ENCODE data around the gene CCT7. TPM values are rescaled to one million over a fixed set of nuclear protein-coding genes. Genes with fewer than 3 reads are reported as not detected.

CCT7 gene
- total RNA-seq, 1 donor from 2014 or later: 256 TPM

DNA sequence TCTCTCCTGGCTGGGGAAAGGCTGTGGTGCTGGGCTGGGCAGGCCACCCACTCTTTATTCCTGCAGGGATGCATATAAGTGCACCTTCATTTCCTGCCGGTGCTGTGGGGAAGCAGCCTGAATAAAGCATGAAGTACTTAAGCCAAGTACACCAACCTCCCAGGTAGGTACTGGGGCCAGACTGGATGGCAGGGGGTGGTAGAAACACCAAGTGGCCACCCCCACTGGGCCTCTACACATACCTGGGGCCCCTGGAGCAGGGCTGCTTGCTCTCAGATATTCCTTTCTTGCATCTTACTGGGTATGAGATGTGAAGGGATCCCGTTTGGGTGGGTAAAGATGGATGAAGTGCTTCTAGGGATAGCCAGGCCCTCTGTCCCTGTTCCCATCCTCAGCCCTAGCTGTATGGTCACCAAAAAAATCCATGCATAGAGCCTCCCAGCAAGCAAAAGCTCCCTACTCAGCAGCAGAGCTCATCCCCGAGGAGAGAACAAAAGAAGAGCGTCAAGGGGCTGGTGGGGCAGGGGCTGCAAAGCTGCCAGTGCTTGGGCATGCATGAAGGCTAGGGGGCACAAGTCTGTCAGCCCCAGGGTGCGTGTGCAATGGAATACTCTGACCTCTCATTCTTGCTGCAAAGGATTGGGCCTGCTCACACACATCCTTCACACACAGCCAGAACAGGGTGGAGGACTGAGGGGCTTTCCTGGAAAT lies 22.0 kb downstream of the CCT7 start:
- DNase-seq (ENCODE audit: low spot score, unreplicated experiment): no peak
- TF ChIP-seq, protein P1, sequence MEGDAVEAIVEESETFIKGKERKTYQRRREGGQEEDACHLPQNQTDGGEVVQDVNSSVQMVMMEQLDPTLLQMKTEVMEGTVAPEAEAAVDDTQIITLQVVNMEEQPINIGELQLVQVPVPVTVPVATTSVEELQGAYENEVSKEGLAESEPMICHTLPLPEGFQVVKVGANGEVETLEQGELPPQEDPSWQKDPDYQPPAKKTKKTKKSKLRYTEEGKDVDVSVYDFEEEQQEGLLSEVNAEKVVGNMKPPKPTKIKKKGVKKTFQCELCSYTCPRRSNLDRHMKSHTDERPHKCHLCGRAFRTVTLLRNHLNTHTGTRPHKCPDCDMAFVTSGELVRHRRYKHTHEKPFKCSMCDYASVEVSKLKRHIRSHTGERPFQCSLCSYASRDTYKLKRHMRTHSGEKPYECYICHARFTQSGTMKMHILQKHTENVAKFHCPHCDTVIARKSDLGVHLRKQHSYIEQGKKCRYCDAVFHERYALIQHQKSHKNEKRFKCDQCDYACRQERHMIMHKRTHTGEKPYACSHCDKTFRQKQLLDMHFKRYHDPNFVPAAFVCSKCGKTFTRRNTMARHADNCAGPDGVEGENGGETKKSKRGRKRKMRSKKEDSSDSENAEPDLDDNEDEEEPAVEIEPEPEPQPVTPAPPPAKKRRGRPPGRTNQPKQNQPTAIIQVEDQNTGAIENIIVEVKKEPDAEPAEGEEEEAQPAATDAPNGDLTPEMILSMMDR (IDR thresholded peaks at IDR 0.05; ENCODE audit: unreplicated experiment): no peak
- H3K36me3 Mint-ChIP-seq (ENCODE audit: insufficient read depth): peaks cover under 1% of the 10 kb centered on the region
- H3K27ac Mint-ChIP-seq: peak overlapping the region; percentile 30
- H3K4me3 Mint-ChIP-seq (ENCODE audit: low read depth): no peak overlapping the region
- no peaks in the 10 kb centered on the region for H3K4me1 Mint-ChIP-seq (ENCODE audit: low read depth)
- no peaks in the 10 kb centered on the region for H3K9me3 Mint-ChIP-seq (ENCODE audit: low read depth)
- H3K27me3 Mint-ChIP-seq: no peaks in the 10 kb centered on the region

DNA sequence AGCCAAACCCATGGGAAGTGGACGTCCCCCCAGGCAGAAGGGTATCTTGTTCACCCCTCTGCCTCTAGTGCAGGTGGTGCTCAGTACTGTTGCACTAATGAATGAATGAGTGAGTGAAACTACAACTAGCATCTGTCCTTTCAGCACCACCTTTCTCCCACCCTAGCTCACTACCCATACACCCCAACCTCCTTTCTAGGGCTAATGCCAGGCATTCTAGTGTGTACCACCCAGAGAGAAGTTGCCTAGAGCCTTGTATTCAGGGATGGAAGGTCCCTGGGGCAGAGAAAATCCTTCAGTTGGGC lies 22.5 kb downstream of the CCT7 start:
- no peaks in the 10 kb centered on the region for H3K9me3 Mint-ChIP-seq (ENCODE audit: low read depth)
- no peaks in the 10 kb centered on the region for H3K4me1 Mint-ChIP-seq (ENCODE audit: low read depth)
- H3K27ac Mint-ChIP-seq: peak overlapping the region; percentile 30
- TF ChIP-seq, protein P1 (IDR thresholded peaks at IDR 0.05; ENCODE audit: unreplicated experiment): no peak
- DNase-seq (ENCODE audit: low spot score, unreplicated experiment): no peak
- H3K36me3 Mint-ChIP-seq (ENCODE audit: insufficient read depth): no peaks in the 10 kb centered on the region
- H3K4me3 Mint-ChIP-seq (ENCODE audit: low read depth): no peak overlapping the region
- no peaks in the 10 kb centered on the region for H3K27me3 Mint-ChIP-seq

DNA sequence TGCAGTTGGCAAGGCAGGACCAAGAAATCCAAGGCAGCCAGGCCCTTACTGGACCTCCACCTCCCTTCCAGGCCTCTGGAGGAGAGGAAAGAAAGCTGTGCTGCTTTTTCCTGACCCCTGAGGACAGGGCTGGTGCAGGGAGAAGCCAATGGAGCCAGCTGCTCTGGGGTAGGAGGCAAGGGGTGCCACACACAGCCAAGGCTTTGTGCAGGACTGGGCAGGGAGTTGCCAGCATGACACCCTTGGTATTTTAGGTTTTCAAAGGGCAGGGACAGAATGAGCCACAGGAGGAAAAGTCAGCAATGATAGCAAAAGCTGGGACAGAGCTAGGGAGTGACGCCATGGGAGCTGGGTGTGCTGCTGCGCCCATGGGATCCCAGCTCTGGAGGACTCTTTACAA lies 22.9 kb downstream of the CCT7 start:
- TF ChIP-seq, protein P1 (IDR thresholded peaks at IDR 0.05; ENCODE audit: unreplicated experiment): no peak
- no peaks in the 10 kb centered on the region for H3K27me3 Mint-ChIP-seq
- no peaks in the 10 kb centered on the region for H3K36me3 Mint-ChIP-seq (ENCODE audit: insufficient read depth)
- no peaks in the 10 kb centered on the region for H3K9me3 Mint-ChIP-seq (ENCODE audit: low read depth)
- H3K4me1 Mint-ChIP-seq (ENCODE audit: low read depth): no peaks in the 10 kb centered on the region
- H3K4me3 Mint-ChIP-seq (ENCODE audit: low read depth): no peak overlapping the region
- H3K27ac Mint-ChIP-seq: peak overlapping the region; percentile 29
- DNase-seq (ENCODE audit: low spot score, unreplicated experiment): no peak

DNA sequence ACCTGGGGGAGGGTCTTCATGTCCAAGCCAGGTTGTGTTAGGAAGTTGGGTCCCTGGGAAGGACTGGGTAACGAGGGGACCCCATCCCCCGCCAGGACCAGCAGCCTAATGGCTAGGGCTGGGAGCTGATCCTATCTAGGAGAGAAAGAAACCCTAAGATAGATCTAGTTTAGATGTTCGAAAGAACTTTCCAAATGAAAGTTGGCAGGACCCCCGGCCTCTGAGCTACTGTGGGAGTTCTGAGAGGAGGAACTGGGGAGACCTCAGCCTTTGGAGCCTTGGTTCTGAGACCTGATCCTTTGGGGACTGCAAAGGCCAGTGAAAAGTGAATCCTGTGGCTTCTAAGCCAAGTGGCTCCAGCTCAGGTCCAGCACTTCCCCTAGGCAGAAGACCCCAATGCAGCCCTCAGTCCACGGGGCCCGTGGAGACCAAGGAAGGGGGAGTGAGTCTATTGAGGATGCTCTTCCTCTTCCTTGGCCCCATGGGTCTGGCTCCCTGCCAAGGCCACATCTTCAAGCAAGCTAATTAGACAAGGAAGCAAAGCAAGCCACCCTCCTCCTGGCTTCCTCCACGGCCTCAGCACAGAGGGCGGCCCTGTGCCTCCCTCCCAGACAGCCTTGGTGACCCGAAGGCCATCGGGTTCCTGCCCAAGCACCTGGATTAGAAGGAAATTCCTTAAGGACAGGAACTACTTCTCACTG lies 23.5 kb downstream of the CCT7 start:
- H3K27me3 Mint-ChIP-seq: no peaks in the 10 kb centered on the region
- TF ChIP-seq, protein P1 (IDR thresholded peaks at IDR 0.05; ENCODE audit: unreplicated experiment): no peak
- DNase-seq (ENCODE audit: low spot score, unreplicated experiment): no peak
- H3K4me1 Mint-ChIP-seq (ENCODE audit: low read depth): no peaks in the 10 kb centered on the region
- H3K4me3 Mint-ChIP-seq (ENCODE audit: low read depth): no peak overlapping the region
- no peak overlapping the region for H3K27ac Mint-ChIP-seq
- H3K36me3 Mint-ChIP-seq (ENCODE audit: insufficient read depth): no peaks in the 10 kb centered on the region
- no peaks in the 10 kb centered on the region for H3K9me3 Mint-ChIP-seq (ENCODE audit: low read depth)

DNA sequence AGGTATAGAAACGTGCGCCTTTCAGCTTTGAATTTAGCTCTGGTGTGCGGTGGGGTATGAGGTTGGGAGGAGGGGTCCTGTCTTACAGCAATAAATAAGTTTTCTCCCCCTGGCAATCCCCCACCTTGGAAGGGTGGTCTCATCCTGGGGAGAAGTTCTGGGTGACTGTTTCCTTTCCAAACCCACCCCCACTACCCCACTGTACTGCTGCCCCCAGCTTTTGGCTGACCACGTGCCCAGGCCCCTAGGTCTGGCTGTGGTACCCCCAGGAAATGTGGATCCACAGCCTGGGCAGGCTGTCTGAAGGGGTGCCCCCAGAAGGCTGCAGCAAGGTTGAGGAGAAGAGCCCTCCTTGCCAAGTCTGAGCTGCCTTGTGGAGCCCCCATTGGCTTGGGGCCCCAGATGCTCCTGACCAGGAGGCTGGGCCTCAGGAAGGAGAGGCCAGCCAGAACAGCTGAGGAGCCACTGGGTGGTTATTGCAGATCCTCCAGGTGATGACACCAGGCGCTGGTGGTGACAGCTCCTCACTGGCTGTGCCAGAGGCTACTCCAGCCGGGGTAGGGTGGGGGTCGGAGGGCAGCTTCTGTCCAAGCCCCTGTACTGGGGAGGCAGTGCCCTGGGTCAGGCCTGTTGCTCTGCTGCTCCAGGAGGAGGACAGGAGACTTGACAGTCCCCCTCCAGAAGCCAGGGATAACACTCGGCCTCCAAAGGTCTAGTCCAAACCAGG lies 24.2 kb downstream of the CCT7 start:
- Mint-ChIP-seq H3K36me3 (ENCODE audit: insufficient read depth) (no peaks in the 10 kb centered on the region), H3K9me3 (ENCODE audit: low read depth) (no peaks in the 10 kb centered on the region), H3K27ac (no peak overlapping the region), H3K4me1 (ENCODE audit: low read depth) (no peaks in the 10 kb centered on the region), H3K4me3 (ENCODE audit: low read depth) (no peak overlapping the region), H3K27me3 (no peaks in the 10 kb centered on the region)
- TF ChIP-seq, protein P1 (IDR thresholded peaks at IDR 0.05; ENCODE audit: unreplicated experiment): no peak
- no peak for DNase-seq (ENCODE audit: low spot score, unreplicated experiment)
